H54 (cell line): ENCODE results near the gene NFATC1.

Experiments
- DNase-seq: peaks from one replicate; pipeline ENCODE4 v3.0.0; 2011; ENCODE audit warnings: low spot score, mixed read lengths; ENCODE audit not compliant: insufficient read length
- FAIRE-seq: peaks from 3 replicates; lab custom pipeline; 2011; peaks lifted over from hg19 to GRCh38; lab: Jason Lieb, UNC
- POLR2A ChIP-seq: IDR thresholded peaks from 2 replicates; pipeline ENCODE4 v1.6.1; 2011; ENCODE audit warnings: low read depth, mild to moderate bottlenecking, low read length

The NFATC1 gene

GRCh38 chr18:79410731-79411613 lies 15.2 kb downstream of the NFATC1 start:
- DNase-seq (no peak), FAIRE-seq (no peak)
- no peak for TF ChIP-seq POLR2A

DNA sequence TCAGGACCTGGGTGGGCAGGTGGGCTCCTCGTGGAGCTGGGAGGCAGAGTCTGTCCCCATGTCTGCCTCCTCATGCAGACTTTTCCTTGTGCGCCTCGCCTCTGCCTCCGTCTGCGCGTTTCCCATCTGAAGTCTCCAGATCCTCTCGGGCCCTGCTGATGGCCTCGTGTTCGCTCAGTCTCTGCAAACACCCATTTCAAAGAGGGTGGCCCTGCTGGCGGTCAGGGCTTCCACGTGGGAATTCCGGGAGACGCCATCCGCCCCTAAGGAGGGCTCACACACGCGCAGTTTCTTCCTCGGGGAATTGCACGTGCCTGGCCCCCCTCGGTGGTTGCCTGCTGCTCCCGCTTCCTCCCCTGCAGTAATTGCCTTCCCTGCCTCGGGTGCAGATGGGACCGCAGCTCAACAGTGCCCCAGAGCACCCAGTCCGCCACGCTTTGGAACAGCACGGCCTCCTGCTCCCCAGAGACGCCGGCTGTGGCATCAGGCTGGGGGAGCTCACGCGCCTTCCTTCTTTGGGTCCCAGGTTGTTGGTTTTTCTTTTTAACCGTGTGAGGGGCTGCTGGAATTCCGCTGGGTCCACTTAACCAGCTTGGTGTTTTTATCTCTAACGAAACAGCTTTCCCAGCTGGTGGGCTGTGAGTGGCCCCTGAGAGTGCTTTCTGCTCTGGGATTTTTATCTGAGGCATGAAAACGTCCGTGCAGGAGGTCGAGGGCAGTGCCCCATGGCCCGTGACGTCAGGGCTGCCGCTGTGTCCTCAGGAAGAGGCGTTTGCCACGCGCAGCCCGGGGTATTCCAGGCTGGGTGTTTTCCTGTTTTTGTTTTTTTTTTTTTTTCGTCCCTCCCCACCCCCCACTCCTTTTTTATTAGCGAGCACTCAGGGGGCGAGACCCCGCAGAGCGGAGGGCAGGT lies 16.1 kb downstream of the NFATC1 start:
- FAIRE-seq = no peak

GRCh38 chr18:79413025-79413424 lies 17.3 kb downstream of the NFATC1 start:
- no peak for FAIRE-seq
- TF ChIP-seq POLR2A = no peak
- no peak for DNase-seq

More for the DNA sequence above, 16.1 kb downstream of the NFATC1 start:
- no peak for DNase-seq
- no peak for TF ChIP-seq POLR2A

DNA sequence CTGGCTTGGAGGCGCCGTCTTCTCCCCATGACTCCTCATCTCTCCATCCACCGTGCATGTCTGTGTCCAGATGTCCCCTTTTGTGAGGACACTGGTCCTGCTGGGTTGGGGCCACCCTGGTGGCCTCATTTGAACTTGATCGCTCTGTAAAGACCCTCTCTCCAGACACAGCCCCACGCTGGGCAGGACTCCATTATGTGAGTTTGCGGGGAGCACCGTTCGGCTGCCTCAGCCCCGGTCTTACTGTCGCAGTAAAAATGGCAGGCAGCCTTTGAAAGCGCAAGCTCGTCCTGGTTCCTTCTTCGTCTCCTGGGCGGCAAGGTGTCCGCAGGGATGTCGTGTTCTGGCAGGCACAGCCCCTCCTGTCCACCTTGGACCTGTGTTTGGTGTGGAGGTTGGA lies 17.7 kb downstream of the NFATC1 start:
- TF ChIP-seq POLR2A = no peak
- DNase-seq (no peak), FAIRE-seq (no peak)

GRCh38 chr18:79413901-79414300 lies 18.2 kb downstream of the NFATC1 start:
- DNase-seq (no peak), FAIRE-seq (no peak)
- TF ChIP-seq POLR2A = no peak

- FAIRE-seq = no peak
- TF ChIP-seq POLR2A = no peak
- DNase-seq = no peak
These were observed 20.4 kb downstream of the NFATC1 start for GRCh38 chr18:79416022-79416676.

- DNase-seq (no peak), FAIRE-seq (no peak)
- TF ChIP-seq POLR2A = no peak
These were observed 20.9 kb downstream of the NFATC1 start for GRCh38 chr18:79416677-79417052.

DNA sequence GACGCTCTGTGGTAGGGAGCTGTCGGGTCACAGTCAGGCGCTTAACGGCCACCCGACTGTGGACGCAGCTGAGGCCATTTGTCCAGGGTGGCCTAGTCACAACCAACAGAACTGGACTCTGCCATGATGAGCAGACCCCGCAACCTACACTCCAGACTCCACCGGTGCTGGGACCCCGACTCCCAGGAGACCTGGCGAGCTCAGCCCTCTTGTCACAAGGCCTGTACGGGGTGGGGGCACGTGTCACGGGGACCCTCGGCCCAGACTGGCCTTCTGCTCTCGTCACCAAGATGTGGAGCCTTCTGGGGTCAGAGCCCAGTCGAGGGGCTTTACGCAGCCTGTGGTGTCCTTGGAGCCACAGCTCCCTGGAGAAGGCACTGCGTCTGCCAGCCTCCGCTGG lies 22.5 kb downstream of the NFATC1 start:
- FAIRE-seq (no peak), DNase-seq (no peak)
- no peak for TF ChIP-seq POLR2A

DNA sequence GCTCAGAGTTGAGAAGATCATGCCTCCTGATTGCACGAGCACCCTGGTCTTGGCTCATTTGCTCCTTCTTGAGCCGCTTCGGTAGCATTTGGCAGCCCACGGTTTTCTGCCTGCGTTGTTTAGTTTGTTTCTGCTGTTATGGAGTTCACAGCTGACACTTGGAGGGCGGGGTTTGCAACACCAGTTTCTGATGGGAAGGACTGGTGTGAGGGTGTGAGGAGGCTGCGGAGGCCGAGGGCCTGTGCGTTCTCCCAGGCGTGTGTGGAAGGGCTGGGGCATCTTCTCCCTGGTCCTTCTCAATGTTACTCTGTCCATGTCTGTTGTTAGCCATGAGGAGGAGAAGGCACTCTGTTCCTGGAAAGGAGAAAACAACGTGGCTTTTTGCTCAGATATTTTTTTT lies 22.9 kb downstream of the NFATC1 start:
- FAIRE-seq (no peak), DNase-seq (no peak)
- no peak for TF ChIP-seq POLR2A

DNA sequence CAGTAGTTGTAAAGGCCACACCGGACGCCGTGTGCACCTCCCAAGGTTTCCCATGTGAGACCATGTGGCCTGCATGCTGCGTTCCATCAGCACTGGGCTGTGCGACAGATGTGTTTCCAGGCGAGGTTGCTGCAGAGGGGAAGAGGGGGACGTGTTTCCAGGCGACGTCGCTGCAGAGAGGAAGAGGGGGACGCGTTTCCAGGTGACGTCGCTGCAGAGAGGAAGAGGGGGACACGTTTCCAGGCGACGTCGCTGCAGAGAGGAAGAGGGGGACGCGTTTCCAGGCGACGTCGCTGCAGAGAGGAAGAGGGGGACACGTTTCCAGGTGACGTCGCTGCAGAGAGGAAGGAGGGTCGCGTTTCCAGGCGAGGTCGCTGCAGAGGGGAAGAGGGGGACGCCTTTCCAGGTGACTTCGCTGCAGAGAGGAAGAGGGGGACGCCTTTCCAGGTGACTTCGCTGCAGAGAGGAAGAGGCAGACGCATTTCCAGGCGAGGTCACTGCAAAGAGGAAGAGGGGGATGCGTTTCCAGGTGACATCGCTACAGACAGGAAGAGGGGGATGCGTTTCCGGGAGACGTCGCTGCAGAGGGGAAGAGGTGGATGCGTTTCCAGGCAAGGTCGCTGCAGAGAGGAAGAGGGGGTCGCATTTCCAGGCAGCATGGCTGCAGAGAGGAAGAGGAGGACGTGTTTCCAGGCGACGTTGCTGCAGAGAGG lies 24.5 kb downstream of the NFATC1 start:
- no peak for DNase-seq
- FAIRE-seq = no peak

DNA sequence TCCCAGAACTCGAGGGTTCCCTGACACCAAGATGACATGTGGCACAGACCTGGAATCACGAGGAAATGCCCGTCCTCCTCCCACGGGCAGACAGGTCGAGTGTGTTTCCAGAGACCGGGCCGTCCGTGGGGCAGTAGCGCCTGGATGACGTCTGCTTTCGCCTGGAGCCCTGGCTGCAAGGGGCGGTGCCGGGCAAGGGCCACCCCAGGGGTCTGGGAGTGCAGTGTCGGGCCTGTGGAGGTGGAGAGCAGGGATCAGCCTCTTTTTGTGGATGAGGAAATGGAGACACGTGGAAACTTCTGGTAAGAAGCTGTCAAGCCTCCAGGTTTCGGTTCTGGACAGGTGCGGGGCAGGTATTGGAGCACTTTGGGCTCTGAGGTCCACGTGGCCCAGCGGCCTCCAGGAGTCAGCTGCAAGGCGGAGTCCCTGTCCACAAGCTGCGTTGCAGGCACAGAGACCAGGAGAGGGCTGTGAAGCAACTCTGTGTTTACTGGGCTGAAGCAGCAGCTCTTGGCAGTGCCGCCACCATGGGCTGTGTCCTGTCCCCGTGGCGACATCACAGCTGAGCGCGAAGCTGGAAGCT lies 25.6 kb downstream of the NFATC1 start:
- no peak for TF ChIP-seq POLR2A
- FAIRE-seq (no peak), DNase-seq (no peak)

More for the DNA sequence above, 24.5 kb downstream of the NFATC1 start:
- no peak for TF ChIP-seq POLR2A

DNA sequence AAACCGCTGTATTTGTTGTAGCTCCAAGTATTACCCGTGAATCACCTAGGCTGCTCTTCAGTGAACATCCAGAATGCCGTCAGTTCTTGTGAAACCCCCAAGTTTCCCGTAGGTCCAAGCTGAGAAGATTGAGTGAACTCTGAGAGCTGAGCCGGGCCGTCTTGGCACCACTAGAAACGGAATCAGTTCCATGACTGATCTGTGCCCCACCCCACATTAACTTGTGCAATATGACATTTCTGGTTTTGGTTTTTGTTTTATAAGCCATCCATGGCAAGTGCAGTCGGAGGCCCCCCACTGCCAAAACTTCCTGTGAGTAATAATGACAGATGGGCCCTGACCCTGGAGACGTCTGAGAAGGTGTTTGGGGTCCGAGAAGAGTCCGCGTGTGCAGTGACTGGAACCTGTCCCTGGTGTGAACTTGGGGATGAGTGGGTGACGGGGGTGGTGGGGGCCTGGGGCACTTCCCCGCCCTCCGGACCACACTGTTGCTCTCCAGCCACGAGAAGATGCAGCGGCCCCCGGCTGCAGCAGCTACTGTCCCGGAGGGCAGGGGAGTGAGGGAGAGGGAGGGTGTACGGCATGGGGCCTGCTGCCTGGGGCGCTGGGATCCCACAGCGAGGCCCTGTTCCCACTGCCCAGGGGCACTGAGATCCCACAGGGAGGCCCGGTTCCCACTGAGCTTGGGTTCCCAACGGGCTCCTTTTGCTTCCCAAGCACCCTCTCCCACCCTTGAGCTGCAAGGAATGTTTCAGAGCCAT lies 26.5 kb downstream of the NFATC1 start:
- no peak for DNase-seq
- FAIRE-seq = no peak
- TF ChIP-seq POLR2A = no peak
